CMK (cell line): ENCODE results near the gene AFAP1.

Experiments used
- DNase-seq: peaks from one replicate; pipeline ENCODE4 v3.0.0-alpha.2; 2010; ENCODE audit warnings: low read depth

Gene AFAP1

GRCh38 chr4:7863911-7864681, 75.6 kb downstream of the AFAP1 start:
- DNase-seq: no peak

DNA sequence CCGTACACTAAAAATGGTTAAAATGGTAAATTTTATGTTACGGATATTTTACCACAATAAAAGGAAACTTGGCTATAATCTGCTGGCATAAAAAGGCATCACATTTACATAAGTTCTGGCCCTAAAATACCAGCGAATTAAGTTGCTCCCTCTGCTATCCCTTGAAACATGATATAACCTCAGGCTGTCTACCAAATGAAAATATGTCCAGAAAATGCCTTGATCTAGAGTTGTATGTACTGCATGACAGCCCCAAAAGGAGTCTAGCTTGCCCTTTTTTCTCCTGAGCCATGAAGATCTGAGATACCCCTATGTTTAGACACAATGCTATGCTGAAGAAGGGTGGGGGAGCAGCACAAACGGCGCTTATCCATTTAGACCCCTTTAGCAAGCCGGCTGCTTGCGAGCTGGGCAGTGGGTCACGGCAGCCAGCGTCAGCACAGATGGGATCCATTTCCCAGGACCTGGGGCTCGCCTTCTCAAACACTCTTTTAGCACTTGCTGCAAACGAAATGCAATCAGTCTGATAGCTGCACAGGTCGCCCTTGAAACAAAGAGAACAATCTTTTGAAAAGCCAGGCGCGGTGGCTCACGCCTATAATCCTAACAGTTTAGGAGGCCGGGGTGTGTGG, 77.0 kb downstream of the AFAP1 start:
- no peak for DNase-seq

- DNase-seq: no peak
Measured at GRCh38 chr4:7861440-7861881, 78.2 kb downstream of the AFAP1 start.

GRCh38 chr4:7860600-7861163, 79.0 kb downstream of the AFAP1 start:
- no peak for DNase-seq

DNA sequence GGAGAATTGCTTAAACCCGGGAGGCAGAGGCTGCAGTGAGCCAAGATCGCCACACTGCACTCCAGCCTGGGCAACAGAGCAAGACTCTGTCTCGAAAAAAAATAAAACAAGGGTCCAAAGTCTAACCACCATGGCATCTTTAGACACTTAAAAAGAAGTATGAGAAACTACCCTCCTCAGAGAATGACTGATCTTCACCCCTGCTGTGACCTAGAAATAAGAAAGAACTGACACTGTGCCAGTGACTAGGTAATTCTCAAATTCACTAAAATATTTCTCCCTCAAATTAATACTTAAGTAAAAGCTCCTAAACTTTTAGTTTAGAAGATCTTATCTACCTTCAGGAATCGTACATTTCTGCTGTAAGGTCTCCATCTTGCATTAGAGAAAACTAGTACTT, 80.3 kb downstream of the AFAP1 start:
- no peak for DNase-seq

DNA sequence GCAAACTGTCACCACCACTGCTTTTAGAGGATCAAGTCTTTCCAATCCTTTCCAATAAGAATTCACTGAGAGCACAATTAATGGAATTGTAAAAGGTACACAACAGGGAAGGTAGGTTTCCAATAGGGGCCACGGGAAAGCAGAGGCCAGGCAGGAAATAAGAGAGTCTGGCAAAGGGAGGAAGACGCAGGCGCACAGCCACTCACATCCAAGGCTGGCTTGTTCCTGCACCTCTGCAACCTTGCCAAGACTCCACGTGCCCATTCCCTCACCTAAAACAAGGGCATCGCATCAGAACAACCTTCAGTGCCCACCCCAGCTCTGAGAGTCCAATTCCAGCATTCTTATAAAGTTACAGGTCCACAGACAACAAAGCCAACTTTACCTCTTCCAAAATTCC, 81.2 kb downstream of the AFAP1 start:
- DNase-seq: no peak

- DNase-seq: no peak
Measured at GRCh38 chr4:7857993-7858392, 81.7 kb downstream of the AFAP1 start.

GRCh38 chr4:7857238-7857701, 82.4 kb downstream of the AFAP1 start:
- no peak for DNase-seq

- no peak for DNase-seq
Measured at GRCh38 chr4:7855731-7856130, 83.9 kb downstream of the AFAP1 start.

GRCh38 chr4:7854697-7855370, 84.8 kb downstream of the AFAP1 start:
- DNase-seq: no peak

DNA sequence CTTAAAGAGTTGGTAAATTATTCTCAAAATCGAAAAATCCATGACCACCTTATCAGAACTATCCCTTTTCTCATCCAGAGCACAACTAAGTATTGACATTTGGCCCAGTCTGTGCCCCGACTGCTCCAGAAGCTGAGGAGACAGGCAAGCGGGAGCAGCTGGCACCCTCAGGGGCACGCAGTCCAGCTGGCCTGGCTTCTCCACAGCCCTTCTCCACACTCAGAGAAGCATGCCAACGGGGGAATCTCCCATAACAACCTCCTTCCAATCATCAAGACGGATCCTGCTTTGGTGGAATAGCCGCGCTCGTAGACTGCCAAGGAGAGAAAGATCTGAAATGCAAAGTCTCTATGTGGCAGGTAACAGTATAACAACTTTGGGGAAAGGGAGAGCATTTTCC, 85.4 kb downstream of the AFAP1 start:
- DNase-seq: no peak

- no peak for DNase-seq
Measured at GRCh38 chr4:7853271-7853670, 86.4 kb downstream of the AFAP1 start.

- no peak for DNase-seq
Measured at GRCh38 chr4:7852568-7853185, 87.0 kb downstream of the AFAP1 start.

DNA sequence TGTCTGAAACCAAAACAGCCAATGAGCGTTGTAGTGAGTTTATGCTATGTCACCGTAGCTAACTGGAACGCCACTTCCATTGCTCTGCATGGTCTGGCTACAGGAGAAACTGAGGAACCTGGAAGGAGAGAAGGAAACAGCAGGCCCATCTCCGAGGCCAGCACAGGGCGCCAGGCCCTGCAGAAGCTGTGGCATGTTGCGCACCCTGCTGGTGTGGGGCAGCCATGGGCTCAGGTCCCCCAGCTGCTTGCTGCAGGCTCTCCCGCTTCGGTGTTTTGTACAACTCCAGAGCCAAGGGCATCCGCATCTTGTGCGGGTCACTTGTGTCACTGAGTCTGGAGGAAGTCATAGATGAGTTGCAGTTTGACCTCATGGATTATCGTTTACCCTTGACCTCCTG, 89.2 kb downstream of the AFAP1 start:
- DNase-seq: no peak

GRCh38 chr4:7847206-7847605, 92.5 kb downstream of the AFAP1 start:
- DNase-seq: no peak

GRCh38 chr4:7845493-7846128, 94.0 kb downstream of the AFAP1 start:
- DNase-seq: no peak

- DNase-seq: no peak
Measured at GRCh38 chr4:7844594-7844991, 95.1 kb downstream of the AFAP1 start.

DNA sequence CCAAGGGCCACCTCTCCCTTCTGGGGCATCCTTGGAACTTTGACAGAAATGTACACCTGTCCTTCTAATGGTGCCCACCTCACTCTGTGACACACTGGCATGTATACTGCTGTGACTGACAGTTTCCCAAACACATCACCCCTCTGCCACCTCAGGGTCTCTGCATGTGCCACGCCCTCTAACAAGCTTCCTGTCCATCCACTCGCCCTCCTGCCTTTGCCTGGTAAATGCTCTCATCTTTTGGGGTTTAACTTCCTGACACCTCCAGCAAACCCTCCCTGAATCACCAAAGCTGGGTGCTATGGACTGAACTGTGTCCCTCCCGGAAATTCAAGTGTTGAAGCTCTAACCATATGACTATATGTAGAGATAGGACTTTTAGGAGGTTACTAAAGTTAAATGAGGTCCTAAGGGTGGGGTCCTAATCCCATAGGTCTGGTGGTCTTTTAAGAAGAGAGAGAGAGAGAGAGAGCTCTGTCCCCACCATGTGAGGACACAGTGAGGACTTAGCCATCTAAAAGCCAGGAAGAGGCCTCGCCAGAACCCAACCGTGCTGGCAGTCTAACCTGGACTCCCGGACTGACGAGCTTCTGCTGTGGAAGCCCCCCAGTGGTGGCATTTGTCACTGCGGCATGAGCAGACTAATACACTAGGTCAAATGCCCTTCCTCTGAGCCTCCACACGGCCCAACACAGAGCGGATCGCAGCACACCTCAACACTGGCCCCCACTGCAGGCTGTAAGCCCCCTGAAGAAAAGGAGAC, 95.6 kb downstream of the AFAP1 start:
- DNase-seq: peak; percentile 61

DNA sequence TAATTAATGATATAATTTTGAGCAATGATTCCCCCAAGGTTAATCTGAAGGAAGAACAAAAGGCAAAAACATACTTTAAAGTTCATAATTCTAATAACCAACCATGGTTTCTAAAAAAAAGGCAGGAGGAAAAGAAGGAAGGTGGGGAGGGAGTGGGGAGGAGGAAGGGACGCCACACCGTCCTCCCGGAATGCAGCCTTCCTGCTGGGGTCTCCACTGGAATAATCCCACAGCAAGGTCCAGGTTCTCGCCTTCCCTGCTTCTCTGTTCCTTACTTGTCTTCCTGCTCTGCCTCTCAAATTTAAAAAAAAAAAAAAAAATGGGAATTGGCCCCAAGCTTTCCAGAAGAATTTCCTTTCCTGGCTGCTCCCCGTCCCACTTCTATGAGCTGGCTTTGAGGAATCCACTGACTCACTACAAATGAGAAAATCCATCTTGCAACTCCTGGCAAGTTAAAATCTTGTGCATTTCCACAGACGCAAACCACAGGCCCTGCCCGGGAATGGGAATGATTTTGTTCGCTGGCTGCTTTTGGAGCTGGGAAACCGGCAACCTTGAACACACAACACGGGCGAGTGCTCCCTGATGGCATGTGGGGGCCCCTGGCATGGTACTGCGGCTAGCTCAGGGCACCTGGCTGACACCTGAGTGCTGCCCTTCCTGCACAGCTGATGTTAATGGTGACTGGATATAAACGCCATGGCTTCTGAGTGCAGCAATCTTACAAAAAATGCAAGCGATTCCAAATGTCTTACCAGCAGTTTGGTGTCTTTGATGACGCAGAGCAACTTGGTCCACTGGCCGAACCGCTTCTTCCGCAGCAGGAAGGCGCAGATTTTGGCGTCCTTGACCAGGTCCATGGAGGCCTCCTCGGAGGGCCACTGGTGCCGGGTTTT, 97.0 kb downstream of the AFAP1 start:
- DNase-seq: no peak

GRCh38 chr4:7841894-7842293, 97.8 kb downstream of the AFAP1 start:
- DNase-seq: no peak
